Testis (tissue), 2 donors: ENCODE results near the gene LRP1B.

Experiments
- POLR2A ChIP-seq: fragments of 450-650 bp; IDR thresholded peaks from one replicate; pipeline ENCODE4 v1.6.1; 2017; ENCODE audit warnings: antibody characterized with exemption, mild to moderate bottlenecking, moderate library complexity
- TF ChIP-seq, protein P1 (sequence below), 3 experiments: fragments of 450-650 bp in 2 of 3; fragments of 200-600 bp in 1 of 3; sonication (generic) in 1 of 3; IDR thresholded peaks; one replicate each; pipeline ENCODE4 v1.5.1; 2016 to 2019; ENCODE audit warnings: antibody characterized with exemption in 3 of 3, mild to moderate bottlenecking in 2 of 3, moderate library complexity in 1 of 3

DNA sequence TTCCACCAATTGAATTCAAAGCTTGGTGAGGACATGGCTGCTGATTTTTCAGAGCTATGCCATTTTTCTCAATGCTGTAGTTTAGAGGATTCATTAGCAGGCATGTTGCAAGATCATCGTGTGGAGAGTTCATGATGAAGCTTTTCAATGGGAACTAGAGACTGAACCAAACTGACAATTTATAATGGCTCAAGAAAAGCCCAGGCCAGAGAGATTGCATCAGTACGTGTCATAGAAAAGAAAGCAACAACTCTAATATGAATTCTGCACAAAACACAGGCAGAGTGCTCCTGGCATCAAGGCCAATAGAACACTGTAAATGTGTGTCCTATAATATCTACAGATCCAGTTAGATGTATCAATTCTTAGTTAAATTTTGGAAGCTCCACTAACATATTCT lies 477.6 kb downstream of the LRP1B start:
- TF ChIP-seq, protein P1, sequence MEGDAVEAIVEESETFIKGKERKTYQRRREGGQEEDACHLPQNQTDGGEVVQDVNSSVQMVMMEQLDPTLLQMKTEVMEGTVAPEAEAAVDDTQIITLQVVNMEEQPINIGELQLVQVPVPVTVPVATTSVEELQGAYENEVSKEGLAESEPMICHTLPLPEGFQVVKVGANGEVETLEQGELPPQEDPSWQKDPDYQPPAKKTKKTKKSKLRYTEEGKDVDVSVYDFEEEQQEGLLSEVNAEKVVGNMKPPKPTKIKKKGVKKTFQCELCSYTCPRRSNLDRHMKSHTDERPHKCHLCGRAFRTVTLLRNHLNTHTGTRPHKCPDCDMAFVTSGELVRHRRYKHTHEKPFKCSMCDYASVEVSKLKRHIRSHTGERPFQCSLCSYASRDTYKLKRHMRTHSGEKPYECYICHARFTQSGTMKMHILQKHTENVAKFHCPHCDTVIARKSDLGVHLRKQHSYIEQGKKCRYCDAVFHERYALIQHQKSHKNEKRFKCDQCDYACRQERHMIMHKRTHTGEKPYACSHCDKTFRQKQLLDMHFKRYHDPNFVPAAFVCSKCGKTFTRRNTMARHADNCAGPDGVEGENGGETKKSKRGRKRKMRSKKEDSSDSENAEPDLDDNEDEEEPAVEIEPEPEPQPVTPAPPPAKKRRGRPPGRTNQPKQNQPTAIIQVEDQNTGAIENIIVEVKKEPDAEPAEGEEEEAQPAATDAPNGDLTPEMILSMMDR (IDR thresholded peaks at IDR 0.05), result no peak
- TF ChIP-seq POLR2A, result no peak
